NCI-H1930 (cell line): ENCODE data around the gene SLC17A2.
"Not testable (repeated sequence)": the region's sequence is repeated elsewhere in the genome, so short reads cannot be mapped to it uniquely, and the experiment has no call there.

Source experiments
- DNase-seq, 2 experiments: peaks; one replicate each; lab custom pipeline; 2025; lab: John Stamatoyannopoulos, UW

Gene SLC17A2

DNA sequence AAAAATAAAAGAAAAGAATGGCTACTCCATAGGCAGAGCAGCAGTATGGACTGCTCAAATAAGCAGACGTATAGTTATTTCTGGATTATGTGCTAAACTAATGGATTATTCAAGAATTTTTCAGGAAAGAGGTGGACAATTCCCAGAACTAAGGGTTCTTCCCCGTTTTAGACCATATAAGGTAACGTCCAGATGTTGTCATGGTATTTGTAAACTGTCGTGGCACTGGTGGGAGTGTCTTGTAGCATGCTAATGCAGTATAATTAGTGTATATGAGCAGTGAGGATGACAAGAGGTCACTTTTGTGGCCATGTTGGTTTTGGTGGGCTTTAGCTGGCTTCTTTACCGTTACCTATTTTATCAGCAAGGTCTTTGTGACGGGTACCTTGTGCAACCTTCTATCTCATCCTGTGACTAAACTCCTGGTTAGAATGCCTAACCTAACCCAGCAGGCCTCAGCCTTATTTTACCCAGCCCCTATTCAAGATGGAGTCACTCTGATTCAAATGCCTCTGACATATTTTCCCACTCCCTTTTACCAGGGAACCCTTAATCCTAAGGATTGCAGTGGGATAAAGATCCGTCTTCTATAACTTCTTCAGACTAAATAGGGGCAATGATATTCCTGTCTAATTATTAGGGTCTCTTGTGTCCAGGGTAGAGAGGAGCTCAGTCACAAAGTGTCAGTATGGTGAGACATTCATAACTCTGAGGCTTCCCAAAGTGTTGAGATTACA lies 21.0 kb upstream of the SLC17A2 start:
- DNase-seq = no peak

DNA sequence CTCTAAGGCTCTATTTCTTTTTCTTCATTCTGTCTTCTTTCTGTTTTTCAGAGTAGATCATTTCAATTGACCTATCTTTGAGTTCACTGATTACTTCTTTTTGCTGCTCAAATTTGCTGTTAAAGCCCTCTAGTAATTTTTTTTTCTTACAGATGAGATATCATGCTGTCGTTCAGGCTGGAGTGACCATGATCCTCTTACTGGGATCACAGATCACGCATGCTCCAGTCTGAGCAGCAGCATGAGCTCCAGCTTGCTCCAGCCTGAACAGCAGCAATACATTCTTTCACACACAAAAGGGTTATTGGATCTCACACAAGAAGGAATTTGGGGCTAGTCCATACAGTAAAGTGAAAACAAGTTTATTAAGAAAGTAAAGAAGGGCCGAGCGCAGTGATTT lies 19.8 kb upstream of the SLC17A2 start:
- DNase-seq = no peak

DNA sequence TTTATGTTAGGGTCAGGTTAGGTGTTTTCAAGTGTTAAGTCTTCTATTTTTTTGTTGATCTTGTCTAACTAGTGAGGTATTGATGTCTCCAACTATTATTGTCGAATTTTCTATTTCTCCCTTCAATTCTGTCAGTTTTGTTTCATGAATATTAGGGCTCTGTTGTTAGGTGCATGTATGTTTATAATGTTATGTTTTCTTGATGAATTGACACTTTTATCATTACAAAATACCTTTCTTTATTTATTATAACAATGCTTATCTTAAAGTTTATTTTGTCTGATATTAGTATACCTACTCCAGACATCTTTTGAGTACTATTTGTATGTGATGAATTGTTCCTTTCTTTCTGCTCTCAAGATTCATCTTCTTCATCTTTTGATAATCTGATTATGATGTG lies 19.2 kb upstream of the SLC17A2 start:
- DNase-seq = no peak

DNA sequence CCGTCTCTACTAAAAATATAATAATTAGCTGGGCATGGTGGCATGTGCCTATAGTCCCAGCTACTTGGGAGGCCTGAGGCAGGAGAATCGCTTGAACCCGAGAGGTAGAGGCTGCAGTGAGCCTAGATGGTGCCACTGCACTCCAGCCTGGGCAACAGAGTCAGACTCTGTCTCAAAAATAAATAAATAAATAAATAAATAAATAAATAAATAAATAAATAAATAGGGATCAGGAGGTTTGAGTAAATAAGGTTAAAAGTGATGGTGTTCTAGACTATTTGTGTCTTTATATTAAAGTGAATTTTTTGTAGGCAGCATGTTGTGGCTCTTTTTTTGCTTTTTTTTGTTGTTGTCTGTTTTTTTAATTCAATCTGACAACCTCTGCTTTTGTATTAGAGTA lies 17.0 kb upstream of the SLC17A2 start:
- DNase-seq = not testable (repeated sequence)

DNA sequence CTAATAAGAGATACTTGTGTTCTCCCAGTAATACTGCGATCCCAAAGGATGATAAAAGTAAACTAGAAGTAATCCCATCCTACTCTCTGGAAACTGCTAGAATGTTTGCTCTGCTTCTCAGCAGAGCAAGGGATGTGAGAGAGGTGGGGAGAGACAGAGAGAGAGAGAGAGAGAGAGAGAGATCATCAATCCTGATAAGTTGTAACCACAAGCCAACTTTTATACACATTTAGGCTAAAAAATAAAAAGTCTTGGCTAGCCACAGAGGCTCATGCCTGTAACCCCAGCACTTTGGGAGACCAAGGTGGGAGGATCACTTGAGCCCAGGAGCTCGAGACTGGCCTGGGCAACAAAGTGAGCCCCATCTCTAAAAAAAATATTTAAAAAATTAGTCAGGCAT lies 16.1 kb upstream of the SLC17A2 start:
- no peak for DNase-seq

DNA sequence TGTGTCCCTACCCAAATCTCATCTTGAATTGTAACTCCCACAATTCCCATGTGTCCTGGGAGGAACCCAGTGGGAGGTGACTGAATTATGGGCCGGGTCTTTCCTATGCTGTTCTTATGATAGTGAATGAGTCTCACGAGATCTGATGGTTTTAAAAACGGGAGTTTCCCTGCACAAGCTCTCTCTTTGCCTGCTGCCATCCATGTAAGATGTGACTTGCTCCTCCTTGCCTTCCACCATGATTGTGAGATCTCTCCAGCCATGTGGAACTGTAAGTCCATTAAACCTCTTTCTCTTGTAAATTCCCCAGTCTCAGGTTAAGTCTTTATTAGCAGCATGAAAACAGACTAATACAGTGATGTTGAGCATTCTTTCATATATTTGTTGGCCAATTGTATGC lies 15.2 kb upstream of the SLC17A2 start:
- DNase-seq = not testable (repeated sequence)

DNA sequence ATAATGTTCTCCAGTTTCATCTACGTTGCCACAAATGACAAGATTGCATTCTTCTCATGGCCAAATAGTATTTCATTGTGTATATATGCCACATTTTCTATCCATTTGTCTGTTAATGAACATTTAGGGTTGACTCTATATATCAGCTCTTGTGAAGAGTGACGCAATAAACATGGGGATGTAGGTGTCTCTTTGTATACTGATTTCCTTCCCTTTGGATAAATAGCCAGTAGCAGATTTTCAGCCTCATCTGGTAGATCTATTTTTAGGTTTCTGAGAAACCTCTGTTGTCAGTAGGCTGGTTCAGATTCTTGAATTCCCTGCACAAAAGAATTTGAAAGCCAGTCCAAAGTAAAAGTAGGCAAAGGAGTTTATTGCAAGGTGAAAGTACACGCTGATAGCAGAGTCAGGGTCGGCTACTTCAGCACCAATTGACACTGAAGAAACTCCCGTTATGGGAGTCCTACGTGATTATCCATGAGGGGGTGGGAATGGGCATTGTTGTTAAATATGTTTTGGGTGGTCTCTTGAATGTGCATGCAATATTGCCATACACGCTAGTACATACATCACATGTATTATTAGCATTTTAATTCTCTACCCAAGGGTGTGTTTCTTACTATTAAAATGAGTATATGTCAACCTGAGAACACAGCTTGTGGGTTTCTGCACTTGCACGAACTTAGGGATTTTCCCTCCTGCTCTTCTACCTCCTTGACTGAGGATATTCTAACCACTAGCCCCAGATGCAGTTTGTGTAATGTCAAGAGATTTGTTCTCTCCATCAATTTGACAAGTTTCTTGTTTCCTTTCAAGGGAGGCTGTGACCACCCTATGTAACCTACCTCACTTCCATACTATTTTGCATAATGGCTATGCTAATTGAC lies 14.4 kb upstream of the SLC17A2 start:
- DNase-seq = no peak

DNA sequence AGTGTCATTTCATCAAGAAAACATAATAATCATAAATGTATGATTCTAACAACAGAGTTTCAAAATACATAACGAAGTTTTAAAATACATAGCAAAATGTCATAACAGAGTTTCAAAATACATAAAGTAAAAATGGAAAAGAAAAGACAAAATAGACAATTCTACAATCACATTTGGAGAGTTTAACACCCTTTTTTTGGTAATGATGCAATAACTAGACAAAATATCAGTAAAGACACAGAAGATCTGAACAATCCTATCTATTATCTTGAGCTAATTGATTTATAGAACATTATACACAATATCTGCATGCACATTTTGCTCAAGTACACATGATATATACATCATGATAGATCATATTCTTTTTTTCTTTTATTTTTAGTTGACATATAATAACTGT lies 13.4 kb upstream of the SLC17A2 start:
- no peak for DNase-seq

DNA sequence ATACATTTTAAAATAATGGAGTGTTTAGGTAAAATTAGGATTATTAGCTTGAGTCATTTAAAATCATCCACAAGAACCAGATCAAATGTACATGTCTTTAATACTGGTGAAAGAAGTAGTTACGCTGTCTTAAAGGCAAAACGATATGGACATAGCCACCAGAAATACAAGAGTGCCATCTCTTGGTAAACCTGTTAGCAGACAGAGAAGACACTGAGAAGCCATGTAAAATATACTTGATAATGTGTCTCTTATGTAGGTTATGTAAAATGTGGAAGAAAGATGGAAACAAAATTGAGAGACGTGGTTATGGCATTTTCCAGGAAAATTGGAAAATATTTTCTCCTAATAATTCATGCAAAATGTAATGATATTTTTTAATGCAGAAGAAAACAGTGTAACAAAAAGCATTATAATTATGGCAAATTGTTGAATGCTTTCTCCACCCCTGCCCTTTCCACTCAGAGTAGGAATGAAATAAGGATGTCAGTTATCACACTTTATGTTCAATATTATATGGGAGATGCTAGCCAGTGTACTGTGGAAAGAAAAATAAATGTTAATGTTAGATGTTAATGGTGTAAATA lies 12.2 kb upstream of the SLC17A2 start:
- DNase-seq = peak; percentile 24 to 28

DNA sequence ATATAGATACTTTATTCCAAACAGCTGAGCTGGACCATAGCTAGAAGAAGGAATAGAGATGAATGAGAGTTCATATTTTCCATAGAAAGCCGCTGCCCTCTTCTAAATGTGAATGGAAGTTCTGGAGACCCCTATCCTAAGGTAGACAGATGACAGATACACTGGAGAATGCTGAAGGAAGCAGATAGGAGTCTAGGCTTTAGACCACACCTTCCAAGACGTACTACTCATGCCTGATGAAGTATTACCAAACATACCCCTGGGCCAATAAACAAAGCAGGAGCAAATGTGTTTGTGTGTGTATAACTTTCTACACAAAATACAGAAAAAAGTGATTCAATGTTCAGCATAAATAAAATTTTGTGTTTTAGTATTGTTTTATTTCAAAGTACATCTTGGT lies 9.1 kb upstream of the SLC17A2 start:
- no peak for DNase-seq

DNA sequence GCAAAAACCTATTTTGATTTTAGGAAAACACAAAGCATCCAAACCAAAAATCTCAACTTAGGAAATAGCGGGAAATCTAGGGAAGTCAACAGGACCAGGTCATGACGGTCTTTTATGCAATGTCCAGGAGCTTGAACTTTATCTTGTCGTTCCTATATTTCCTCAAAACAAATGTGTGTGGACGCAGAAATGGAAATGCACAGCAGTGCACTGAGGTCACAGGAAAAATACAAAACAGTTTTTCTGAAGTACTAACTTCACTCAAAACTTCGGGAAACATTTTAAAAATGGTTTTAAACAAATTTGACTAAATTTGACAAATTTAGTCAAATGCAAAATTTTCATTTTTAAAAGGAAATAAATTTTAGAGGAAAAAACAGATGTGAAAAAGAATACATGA lies 5.5 kb upstream of the SLC17A2 start:
- DNase-seq = no peak

DNA sequence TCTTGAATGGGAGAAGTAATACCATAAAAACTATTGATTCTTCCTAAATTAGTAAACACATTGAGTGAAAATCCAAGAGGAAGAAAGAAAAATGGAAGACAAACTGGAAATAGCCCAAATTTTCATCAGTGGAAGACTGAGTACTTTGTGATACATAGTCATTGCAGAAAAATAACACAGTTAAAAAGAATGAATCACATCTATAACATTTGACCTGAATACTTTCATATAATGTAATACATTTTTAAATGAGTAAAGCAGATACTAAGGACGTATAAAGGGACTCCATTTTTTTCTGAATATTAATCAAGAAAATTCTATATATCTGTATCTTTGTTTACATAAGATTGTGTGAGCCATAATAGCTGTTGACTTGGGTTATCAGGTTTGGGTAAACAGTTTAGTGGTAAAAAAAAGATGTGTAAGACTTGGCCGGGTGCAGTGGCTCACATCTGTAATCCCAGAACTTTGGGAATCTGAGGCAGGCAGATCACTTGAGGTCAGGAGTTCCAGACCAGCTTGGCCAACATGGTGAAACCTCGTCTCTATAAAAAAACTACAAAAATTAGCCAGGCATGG lies 4.3 kb upstream of the SLC17A2 start:
- DNase-seq = no peak

DNA sequence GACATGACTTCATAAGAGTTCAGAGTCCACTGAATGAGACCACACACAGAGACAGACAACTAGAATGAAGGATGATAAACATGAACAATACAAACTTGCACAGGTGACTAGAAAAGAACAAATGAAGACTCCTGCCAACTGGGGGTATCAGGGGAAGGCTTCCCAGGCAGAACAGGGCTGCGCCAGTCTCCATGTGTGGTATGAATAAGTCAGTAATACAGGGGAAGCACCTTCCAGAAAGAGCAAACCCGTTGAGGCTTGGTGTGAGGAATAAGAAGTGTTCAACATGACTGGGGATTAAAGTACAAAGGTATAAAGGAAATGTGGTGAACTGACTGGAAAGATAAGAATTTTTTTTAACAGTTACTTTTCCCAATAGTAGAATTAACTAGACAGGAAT lies 3.7 kb upstream of the SLC17A2 start:
- DNase-seq = no peak

DNA sequence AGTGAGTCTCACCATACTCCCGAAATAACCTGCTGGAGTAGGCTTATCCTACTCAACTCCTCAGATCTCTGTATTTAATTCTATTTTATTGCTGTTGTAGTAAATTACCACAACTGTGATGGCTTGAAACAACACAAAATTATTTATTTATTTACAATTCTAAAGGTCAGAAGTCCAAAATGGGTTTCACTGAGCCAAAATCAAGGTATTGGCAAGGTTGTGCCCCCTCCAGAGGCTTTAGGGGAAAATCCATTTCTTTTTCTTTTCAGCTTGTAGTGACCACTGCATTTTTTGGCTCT lies 869 bp upstream of the SLC17A2 start:
- no peak for DNase-seq

DNA sequence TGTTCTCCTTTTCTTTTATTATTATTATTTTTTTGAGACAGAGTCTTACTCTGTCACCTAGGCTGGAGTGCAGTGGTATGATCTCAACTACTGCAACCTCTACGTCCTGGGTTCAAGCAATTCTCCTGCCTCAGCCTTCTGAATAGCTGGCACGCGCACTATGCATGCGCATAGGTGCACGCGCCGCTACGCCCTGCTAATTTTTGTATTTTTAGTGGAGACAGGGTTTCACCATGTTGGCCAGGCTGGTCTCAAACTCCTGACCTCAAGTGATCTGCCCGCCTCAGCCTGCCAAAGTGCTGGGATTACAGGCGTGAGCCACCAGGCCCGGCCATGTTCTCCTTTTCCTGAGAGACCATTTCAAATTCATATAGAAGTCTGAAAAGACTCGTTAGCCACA lies 706 bp downstream of the SLC17A2 start:
- not testable (repeated sequence) for DNase-seq

DNA sequence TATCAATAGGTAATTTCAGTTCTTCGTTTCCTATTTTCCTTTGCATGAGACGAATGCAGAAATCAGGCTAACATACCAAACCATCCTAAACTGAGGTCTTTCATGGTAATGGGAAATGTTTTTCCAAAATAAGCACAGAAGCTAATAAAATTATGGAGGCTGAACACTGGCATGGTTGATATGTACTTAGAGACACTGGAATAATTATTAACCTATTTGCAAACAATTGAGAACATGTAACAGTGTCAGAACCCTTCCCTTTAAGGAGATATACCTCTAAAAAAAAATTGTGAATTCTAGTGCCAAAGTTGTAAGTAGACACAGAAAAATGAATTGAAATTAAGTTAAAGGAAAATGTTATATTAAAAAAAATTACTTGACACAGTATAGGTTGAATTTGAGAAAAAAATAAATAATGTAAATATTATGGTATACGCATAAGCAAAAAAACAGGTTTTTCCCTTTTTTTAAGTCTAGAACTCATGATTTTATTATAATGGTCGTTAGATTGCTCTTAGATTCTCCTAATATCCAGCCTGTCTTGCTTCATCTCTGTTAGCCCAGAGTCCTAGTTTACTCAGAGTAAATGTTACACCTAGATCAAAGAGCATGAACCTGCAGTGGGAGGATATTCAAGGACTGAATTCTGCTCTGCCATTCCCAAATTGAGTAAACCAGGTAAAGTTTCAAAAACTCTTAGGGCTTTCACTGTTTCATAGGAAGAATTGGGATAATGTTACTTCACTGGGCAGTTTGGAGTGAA lies 1.7 kb downstream of the SLC17A2 start:
- DNase-seq = no peak

DNA sequence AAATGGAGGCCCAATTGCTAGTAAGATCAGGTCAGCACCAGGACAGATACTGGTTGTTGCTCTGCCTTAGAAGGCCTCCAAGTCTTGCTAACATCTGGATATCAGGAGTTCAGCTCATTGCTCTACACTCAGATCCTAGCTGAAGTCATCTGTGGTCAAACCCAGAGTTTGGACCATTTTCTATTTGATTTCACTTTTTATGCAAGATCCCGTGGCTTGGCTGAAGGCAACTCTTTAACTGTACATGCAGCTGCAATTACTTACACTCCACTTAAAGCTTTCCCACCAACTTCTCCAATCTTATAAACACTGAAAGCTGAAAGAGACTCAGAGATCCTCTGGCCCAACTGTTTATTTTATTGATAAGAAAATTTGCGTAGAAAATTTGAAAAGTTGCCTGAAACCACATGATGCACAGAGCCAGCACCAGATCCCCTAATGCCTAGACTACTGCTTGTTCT lies 2.7 kb downstream of the SLC17A2 start:
- no peak for DNase-seq

DNA sequence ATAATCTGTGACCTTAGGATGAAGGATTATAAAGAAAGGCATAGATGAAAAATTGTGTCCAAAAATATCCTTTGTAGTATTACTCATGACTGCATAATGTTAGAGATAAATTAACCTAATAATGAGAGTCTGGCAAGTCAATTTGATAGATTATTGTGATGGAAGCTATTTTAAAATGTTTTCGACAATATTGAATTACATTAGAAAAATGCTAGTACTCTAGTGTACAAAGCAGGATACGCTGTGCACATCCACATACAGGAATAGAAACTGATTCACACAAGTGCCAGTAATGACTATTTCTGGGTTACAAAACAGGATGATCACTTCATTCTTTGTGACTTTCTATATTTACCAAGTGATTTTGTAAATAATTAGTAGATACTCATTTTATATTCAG lies 3.3 kb downstream of the SLC17A2 start:
- no peak for DNase-seq

DNA sequence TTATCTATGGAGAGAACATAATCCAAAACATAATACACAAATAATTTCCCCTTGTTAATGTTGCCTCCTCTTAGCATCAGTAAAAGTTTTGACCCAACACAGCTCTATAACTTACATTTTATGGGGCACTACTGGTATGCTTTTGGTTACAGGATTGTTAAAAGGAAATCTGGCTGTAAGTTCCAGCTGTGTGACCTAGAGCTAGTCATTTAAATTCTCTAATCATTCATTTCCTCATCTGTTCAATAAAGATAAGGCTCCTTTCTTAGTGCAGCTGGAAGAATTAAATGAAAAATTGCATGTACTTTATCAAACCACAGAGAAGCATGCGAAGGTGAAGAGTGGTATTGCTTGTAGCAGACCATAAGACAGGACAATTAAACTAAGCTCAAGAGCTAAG lies 4.6 kb downstream of the SLC17A2 start:
- DNase-seq = no peak

DNA sequence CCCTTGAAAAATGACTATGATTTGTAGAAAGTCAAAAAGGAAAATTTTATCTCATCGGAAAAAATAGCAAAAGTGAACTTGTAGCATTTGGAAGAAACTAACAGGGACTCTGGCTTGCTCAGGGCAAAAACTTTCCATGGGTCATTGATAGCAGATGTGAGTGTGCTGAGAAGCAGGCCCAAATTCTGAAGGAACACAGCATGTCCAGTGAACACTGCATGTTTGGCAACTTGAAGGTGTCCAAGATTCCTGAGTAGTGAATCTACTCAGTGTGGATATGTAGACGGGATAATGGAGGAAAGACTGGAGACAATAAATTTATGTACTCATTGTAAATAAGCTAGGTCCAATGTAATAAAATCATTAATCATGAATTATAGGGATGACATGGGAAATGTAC lies 8.2 kb downstream of the SLC17A2 start:
- DNase-seq = no peak

DNA sequence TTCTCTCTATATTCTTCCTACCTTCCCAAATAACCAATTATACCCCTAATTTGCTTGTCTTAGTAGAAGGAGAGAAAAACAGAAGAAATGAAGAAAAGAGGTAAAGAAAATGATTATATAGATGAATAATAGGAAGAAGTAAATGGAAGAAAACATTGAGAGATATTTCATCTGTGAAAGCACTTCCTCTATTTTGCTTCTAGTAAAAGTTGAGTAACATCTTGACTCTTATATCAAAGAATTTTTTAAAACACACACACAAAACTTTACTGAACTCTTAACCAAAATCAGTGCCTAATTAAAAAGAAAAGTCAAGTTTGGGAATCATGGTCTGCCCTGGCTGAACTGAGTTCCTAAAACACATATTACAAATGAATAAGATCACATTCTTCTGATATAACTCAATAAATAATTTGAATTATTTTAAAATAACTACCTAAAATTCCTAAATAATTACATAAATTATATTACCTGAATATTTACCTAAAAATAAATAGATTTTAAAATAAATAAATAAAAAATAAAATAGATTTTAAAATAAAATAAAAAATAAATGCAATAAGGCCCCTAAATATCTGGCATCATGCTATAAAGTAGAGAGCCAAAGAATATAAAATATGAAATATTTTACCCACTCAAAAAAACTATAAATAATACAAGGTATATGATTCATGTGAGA lies 8.8 kb downstream of the SLC17A2 start:
- DNase-seq = no peak

DNA sequence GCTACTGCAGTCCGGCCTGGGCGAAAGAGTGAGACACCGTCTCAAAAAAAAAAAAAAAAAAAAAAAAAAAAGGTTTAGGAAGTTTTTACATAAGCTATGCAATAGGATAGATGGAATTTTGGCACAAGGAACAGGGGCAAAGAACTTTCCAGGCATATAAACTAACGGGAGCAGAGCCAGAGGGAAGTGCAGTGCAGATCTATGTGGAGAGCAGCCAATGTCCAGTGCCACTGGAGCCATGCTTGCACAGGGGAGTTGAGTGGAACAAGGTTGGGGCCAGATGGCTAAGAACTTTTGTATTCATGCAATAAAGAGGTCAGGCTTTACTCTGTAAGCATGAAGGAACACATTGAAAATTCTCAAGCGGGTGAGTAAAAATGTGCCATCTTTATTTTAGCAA lies 10.8 kb downstream of the SLC17A2 start:
- no peak for DNase-seq
